Measurements from ENCODE around the gene EEIG1.

Gene EEIG1

GRCh38 chr9:127954831-127955293, 25.9 kb downstream of the EEIG1 start:
- DNase-seq: no peak
- no peak overlapping the region for H3K4me3 ChIP-seq (ENCODE audit: low read depth, low read length)
- H3K9me3 ChIP-seq: no peaks in the 10 kb centered on the region
- no peak for TF ChIP-seq CTCF (IDR thresholded peaks at IDR 0.05; ENCODE audit: low read depth, low read length)
- H3K4me1 ChIP-seq: peaks cover 24% of the 10 kb centered on the region
- no peaks in the 10 kb centered on the region for H3K36me3 ChIP-seq
- no peaks in the 10 kb centered on the region for H3K27me3 ChIP-seq

- H3K4me3 ChIP-seq (ENCODE audit: low read depth, low read length): no peak overlapping the region
- no peak for DNase-seq
- peaks cover 28% of the 10 kb centered on the region for H3K4me1 ChIP-seq
- no peaks in the 10 kb centered on the region for H3K9me3 ChIP-seq
- no peak for TF ChIP-seq CTCF (IDR thresholded peaks at IDR 0.05; ENCODE audit: low read depth, low read length)
- no peaks in the 10 kb centered on the region for H3K27me3 ChIP-seq
- H3K36me3 ChIP-seq: no peaks in the 10 kb centered on the region
These were observed 26.9 kb downstream of the EEIG1 start for GRCh38 chr9:127953768-127954505.

GRCh38 chr9:127953154-127953553, 27.6 kb downstream of the EEIG1 start:
- H3K4me3 ChIP-seq (ENCODE audit: low read depth, low read length): no peak overlapping the region
- H3K36me3 ChIP-seq: no peaks in the 10 kb centered on the region

GRCh38 chr9:127950513-127951289, 30.1 kb downstream of the EEIG1 start:
- Histone ChIP-seq H3K9me3 (no peaks in the 10 kb centered on the region), H3K4me3 (ENCODE audit: low read depth, low read length) (no peak overlapping the region), H3K4me1 (peaks cover 24% of the 10 kb centered on the region), H3K36me3 (no peaks in the 10 kb centered on the region), H3K27me3 (no peaks in the 10 kb centered on the region)
- TF ChIP-seq CTCF (IDR thresholded peaks at IDR 0.05; ENCODE audit: low read depth, low read length): no peak
- DNase-seq: no peak

More at GRCh38 chr9:127953154-127953553, 27.6 kb downstream of the EEIG1 start:
- H3K27me3 ChIP-seq: no peaks in the 10 kb centered on the region
- H3K9me3 ChIP-seq: no peaks in the 10 kb centered on the region
- TF ChIP-seq CTCF (IDR thresholded peaks at IDR 0.05; ENCODE audit: low read depth, low read length): no peak
- peaks cover 28% of the 10 kb centered on the region for H3K4me1 ChIP-seq
- DNase-seq: no peak

- Histone ChIP-seq H3K4me3 (ENCODE audit: low read depth, low read length) (no peak overlapping the region), H3K9me3 (no peaks in the 10 kb centered on the region), H3K36me3 (peaks cover under 1% of the 10 kb centered on the region), H3K4me1 (peaks cover 17% of the 10 kb centered on the region), H3K27me3 (no peaks in the 10 kb centered on the region)
- DNase-seq: no peak
- TF ChIP-seq CTCF (IDR thresholded peaks at IDR 0.05; ENCODE audit: low read depth, low read length): no peak
These were observed 30.8 kb downstream of the EEIG1 start for GRCh38 chr9:127949827-127950512.
